Fibroblast of skin of abdomen (primary cell): ENCODE results near the gene NEK2.
"Not testable (repeated sequence)": the region's sequence is repeated elsewhere in the genome, so short reads cannot be mapped to it uniquely, and the experiment has no call there.

Experiments
- DNase-seq: peaks from one replicate; pipeline ENCODE4 v3.0.0-alpha.2; 2013

The NEK2 gene

DNA sequence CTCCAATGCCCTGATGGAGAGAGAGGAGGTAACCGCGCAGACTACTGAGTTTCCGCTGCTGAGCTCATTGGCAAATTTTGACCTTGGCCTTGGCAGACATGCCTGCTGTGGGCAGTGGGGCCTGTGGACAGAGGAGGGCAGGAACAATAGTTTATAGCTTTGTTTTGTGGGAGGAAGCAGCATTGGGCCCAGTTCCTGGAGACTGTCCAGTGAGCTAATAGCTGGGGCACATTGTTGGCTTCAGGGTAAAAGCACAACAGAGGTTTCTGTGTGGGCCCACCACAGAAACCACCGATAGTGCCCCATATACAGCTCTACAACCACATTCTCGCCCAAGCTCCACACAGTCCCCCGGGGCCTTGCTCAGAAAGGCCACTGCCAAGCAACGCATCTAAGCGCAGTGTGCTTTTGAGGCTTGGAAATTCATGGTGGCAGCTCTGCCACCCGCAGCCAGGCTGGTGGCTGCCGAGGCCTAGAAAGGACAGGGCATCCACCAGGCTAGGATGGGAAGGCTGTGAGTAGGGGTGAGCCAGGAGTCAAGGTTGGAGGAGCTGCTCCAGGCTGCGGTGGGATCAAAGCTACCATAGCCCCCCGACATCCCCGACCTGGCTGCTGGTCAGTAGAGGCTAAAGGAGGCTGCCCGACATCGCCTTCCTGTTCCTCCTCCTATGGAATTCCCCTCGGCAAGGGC lies 43.2 kb downstream of the NEK2 start:
- DNase-seq, result no peak

DNA sequence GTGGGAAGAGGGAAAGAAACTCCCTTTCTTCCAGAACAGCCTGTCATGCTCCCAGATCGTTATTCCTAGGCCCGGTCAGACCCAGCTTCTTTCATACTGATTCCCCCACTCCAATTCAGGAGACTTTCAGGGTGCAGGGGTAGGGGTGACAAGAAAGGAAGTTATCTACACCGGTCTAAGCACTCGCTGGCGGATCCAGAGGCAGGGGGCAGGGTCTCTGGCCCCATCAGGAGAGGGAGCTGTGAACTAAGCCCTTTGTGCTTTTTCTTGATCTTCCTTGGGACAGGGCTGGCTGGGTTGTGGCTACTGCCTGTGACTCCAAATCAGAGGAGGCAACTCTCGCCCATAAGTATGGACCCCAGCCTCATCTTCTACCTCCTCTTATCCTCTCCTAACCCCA lies 44.3 kb downstream of the NEK2 start:
- no peak for DNase-seq

DNA sequence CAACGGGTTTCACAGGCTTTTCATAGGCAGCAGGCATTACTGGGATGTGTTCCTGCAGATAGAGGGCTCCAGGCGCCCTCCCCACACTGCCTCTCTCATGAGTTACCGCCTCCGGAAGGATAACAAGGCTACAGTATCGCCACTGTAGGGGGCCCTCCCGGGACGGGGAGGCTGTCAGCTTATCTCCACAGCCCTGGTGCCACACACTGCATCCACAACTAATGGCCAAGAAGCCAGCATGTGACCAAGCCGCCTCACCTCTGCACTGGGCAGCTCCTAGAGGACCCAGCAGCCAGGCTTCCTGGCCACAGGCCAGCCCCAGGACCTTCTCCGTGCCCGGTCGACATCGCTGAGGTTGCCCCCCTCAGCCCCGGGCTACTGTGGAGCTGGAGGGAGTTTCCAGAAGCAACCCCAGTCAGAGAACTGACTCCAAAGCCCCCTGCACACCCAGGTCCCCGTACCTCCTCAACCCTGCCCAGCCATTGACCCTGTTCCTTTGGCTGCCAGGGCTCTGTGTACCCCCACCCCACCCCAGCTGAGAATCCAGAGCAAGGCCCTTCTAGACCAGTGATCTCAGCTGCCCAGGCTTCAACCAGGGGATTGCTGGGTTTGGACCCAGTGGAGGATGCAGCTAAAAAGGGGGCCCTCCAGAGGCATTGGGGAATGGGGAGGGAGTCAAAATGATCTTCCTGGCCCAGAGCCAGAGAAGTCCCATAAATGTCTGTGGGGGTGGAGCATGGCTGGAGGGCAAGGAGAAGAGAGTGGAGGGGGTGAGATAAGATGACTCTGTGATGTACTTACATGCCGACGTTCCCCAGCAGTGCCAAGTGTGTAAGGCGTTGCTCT lies 45.0 kb downstream of the NEK2 start:
- no peak for DNase-seq

DNA sequence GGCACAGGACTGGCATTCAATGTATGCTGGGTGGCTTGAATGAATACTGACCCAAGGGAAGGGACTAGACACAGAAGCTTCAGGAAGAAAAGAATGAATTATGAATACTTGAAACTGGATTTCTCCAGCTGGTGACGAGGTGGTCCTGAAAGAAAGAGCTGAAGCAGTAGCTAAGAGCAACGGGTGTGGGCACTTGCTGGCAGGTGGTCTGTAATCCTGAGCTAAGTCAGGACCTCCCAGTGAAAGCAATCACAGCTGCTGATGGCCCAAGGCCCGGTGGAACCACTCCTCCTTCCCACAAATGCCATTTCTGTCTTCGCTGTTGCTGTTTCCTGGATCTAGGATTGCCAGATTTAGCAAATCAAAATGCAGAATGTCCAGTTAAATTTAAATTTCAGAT lies 47.0 kb downstream of the NEK2 start:
- no peak for DNase-seq

DNA sequence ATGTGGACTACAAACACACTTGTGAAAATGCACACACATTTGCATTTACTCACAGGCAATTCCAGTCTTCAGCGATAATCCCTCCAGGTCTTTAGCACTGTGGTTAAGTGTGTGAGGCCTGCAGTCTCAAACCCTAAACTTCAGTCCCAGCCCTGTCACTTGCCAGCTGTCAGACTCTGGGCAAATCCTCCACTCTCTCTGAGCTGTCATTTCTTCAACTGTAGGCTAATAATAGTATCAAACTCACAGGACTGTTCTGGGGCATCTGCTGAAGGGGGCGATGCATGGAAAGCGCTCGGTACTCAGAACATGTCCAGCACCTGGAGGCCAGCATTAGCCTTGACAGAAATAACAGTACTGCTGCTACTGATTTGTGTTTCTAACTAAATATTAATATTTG lies 48.2 kb downstream of the NEK2 start:
- DNase-seq, result no peak

DNA sequence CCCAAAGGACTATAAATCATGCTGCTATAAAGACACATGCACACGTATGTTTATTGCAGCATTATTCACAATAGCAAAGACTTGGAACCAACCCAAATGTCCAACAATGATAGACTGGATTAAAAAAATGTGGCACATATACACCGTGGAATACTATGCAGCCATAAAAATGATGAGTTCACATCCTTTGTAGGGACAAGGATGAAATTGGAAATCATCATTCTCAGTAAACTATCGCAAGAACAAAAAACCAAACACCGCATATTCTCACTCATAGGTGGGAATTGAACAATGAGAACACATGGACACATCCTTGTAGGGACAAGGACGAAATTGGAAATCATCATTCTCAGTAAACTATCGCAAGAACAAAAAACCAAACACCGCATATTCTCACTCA lies 49.6 kb downstream of the NEK2 start:
- DNase-seq, result not testable (repeated sequence)

DNA sequence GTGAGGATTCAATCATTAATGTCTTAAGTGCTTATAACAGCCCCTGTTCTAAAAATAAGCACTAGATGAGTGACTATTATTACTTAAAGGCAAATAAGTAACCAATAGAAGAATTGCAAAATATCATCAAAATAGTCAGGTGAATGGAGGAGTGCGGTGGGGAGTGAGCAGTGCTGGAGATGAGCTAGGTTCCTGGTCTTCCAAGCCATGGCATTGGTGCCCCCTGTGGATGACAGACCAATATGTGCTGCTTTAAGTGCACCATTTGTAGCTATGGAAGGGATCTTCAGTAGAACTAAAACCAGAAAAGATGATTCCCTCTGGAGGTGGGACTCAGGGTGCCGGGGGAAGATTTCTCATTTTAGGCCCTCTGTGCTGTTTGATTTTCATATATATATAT lies 50.4 kb downstream of the NEK2 start:
- DNase-seq, result no peak

DNA sequence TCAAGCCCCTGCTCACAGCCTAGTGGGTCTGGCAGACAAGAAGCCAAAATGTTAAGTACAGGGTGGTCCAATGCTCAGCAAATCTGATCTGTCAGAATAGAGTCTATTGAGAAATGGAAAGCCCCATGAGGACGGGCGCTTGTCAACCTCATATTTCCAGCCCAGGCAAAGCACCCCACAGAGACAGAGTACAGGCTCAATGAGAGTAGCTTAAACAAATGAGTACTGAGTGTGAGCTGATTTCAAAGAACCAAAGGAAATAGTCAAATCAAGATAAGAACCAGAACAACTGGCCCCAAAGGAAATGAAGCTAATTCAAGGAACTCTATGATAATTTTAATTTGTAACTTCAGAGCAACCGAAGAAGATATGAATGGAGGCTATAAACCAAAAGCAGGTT lies 51.9 kb downstream of the NEK2 start:
- DNase-seq, result no peak

DNA sequence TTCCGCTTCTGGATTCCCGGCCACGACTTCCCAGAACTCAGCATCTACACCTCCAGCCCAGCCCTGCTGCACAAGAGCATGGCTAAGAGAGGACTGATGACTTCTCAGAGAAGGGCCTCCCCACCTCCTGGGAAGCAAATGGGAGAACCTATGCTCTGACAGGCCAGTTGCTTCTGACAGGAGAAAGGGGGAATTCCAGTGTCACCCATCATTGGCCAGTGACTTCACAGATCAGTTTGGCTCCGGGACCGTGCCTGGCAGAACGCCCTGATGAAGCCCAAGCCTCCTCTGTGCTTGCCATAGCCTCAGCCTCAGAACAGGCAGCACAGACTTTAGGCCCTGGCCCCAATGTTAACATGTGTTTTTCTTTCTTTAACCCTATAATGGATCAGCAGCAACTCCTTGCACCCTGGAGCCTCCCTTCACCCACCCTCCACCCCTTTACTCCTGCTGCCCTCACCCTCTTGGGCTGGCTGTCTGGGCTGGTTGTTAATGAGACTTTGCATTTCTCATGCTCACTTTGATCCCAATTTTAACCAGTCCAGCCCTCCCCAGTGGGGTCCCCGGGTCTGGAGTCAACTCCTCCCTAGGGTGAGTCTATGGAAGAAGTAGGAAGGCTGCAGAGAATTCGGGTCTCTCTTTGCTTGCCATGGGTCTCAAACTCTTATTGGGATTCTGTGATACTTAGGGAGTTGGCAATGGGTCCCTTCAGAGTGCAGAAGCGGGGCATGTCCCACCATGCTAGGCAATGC lies 53.8 kb downstream of the NEK2 start:
- DNase-seq, result no peak

DNA sequence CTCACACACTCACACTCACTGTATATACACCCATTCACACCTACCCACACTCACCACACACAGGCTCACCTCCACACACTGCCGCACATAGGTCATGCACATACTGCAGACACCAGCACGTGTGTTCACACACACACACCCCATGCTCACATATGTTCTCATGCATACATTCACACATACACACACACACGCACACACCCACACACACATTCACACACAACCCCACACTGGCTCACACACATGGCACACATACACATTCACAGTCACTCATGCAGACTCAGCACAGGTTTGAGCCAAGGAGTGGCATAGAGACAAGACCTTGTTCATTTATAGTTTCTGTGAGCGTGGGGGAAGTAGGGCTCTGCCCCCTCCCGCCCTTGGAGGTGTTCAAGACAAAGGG lies 55.3 kb downstream of the NEK2 start:
- DNase-seq, result no peak

DNA sequence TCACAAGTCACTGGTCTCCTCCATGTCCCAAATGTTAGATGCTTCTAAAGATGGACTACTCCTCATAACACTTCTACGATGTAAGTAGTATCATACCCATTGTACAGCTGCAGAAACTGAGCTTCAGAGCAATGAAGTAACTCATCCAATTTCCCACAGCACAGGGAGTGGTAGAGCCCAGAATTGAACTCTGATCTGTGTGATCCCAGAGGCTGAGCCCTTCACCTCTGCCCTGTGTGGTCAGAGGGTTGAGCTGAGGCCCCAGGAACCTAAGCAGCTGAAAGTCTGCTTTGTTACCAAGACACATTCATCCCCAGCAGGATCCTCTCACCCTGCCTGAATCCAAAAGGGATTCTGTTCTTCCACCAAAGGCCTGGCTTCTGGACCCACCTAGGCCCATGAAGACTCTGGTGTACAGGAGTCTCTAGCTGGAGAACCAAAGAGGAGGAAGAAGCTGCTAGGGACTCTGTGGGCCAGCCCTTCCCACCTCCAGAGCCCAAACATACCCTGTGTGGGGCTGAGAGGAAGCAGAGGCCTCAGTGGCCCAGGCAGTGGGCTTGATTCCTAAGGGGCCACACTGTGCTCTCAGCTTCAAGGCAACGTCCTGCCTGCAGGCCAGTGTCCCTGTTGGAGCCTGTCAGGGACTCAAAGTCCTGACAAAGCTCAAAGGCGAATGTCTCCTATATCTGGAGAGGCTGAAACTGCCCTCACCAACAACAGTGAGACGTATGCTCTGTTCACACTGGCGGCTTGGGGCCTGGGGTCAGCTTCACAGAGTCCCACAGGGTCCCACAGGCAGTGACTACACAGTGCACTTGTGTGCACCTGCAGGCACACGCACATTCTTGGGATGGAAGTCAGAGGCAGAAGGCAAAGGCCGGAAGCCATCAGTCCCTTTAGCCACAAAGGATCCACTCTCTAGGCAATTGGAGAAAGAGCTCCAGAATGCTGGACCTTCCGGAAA lies 56.1 kb downstream of the NEK2 start:
- DNase-seq, result no peak

DNA sequence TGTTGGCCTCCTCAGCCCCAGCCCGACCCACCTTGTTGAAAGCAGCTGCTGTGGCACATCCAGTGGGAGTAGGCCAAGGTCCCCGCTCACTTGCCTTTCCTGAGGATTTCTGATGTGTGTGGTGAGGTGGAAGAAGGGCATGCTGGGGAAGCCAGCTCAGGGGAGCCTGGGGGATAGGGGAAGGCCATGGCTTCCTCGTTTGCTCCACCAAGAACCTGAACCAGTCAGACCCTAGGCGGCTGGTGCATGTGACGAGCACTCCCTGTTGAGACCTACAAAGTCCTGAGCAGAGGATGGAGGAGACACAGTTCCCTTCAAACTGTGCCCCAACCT lies 58.5 kb downstream of the NEK2 start:
- DNase-seq, result no peak

DNA sequence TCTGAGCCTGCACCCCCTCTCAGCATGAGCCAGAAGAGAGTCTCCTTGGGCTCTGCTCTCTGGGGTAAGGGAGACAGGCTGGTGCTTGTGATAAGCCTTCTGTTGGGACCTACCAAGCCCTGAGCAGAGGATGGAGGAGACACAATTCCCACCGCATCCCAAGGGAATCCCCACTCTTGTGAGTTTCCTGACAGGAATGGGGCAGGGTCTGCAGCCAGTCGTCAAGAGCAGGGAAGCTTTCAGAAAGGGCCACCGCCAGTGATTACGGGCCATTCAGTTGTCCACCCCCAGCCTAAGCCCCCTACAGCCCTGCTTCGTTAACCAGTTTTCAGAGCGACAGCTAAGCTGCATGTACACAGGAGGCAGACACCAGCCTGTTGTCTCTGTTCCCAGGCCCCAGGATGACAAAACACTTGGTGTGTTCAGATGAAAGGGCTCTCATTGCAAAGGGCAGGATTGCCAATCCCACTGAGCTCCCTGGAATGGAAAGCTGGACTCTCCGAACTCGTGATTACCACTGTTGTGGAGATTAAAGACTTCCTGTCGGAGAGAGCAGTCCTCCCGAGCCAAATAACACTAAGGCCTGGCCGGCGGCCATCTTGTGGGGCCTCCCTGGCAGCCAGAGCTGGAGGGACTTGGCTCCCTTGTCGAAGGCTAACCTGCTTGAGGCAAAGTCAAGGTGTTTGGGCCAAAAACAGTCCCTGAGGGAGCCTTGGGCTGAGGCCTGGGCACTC lies 59.0 kb downstream of the NEK2 start:
- DNase-seq, result no peak

DNA sequence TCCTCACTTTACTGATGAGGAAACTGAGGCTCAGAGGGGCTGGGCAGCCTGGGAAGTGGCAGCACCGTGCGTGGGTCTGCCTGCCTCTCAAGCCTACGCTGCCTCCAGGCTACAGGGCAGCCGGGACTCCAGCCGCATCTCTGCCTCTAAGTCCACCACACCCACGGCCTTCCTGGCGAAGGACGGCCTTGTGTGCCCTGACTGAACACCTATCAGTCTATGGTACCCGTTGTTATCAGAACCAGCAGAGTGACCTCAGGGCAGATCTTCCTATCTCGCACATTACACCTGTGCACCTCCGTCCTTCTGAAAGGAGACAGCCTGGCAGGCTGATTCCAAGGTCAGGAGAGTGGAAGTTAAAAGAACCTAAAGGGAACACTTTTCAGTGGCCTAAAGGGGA lies 60.8 kb downstream of the NEK2 start:
- DNase-seq, result no peak

DNA sequence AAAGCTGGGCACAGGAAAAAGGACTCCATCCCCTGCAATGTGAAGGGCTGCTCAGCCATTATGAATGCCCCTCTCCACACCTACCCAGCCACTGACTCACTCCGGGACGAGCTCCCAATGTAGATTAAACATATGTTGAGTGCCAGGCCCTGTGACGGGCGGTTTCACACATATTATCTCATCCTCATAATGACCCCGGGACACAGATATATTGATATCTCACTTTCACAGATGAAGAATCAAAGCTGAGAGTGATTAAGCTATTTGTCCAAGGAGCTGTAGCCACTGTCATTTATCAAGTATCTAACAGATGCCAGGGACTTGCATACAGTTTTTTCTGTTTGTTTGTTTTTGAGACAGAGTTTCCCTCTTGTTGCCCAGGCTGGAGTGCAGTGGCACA lies 61.5 kb downstream of the NEK2 start:
- DNase-seq, result no peak

DNA sequence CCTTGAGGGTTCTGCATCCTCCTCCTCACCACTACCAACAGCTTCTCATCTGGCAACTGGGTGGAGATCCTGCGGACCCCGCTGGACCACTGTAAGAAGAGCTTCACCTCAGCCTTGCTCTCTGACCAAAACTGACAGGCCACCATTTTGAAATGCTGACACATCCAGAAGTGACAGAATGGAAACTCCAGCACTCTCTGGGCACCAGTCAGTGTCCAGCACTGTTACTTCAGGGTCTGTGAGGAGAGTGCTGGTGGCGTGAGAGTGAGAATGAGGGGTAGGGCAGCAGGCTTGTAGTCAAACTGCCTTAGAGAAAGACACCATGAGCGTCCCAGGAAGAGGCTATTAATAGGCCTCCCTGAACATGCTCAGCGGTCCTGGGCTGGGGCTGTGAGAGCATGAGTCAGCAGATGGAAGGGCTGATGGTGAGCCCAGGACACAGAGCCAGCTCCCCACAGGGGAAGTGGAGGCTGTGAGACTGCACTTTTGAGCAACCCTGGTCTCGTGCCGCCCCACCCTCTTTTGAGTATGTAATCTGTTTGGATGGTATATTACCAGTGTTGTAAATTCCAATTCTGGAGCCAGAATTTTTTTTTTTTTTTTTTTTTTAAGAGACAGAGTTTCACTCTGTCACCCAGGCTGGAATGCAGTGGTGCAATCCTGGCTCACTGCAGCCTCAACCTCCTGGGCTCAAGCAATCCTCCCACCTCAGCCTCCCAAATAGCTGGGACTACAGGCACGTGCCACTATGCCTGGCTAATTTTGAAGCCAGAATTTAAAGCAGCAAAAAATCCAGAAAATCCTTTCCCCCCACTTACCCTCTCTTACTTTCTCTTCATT lies 62.1 kb downstream of the NEK2 start:
- DNase-seq, result peak; percentile 91

DNA sequence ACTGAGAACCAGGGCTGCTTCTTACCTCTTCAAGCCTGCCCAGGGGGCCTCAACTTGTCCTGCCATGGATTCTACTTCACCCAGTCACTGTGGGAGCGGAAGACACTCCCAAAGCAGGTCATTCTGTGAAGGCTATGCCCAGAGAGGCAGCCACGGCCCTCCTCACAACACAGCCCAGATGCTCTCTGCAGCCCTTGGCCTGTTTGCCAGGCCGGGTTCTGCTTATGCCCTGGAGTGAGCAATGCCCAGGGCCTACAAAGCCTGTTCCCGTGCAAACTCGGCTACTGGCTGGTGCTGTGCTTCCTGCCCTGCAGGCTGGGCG lies 62.7 kb downstream of the NEK2 start:
- no peak for DNase-seq
